GM21423 (cell line): Measurements from ENCODE around the gene RELA.
"Not testable (repeated sequence)": the region's sequence is repeated elsewhere in the genome, so short reads cannot be mapped to it uniquely, and the experiment has no call there.

ENCODE experiments used
- ATAC-seq: cut with Tn5 transposase; IDR thresholded peaks from one replicate; pipeline ENCODE4 v1.9.1; 2021; ENCODE audit warnings: mild to moderate bottlenecking, moderate library complexity; ENCODE audit not compliant: unreplicated experiment

RELA gene

GRCh38 chr11:65649656-65650546, 12.8 kb downstream of the RELA start:
- no peak for ATAC-seq

- ATAC-seq = no peak
Measured at GRCh38 chr11:65648997-65649493, 13.7 kb downstream of the RELA start.

GRCh38 chr11:65646958-65647701, 15.6 kb downstream of the RELA start:
- ATAC-seq = no peak

- no peak for ATAC-seq
Measured at GRCh38 chr11:65646288-65646957, 16.3 kb downstream of the RELA start.

GRCh38 chr11:65645710-65646109, 17.0 kb downstream of the RELA start:
- ATAC-seq = no peak

- ATAC-seq = no peak
Measured at GRCh38 chr11:65644837-65645236, 17.9 kb downstream of the RELA start.

- no peak for ATAC-seq
Measured at GRCh38 chr11:65643971-65644370, 18.7 kb downstream of the RELA start.

- no peak for ATAC-seq
Measured at GRCh38 chr11:65642014-65642671, 20.6 kb downstream of the RELA start.

GRCh38 chr11:65641297-65642013, 21.3 kb downstream of the RELA start:
- ATAC-seq = no peak

- peak; percentile 5 for ATAC-seq
Measured at GRCh38 chr11:65640483-65641296, 22.0 kb downstream of the RELA start.

GRCh38 chr11:65639623-65640482, 22.9 kb downstream of the RELA start:
- ATAC-seq = peak; percentile 47

GRCh38 chr11:65639228-65639597, 23.5 kb downstream of the RELA start:
- ATAC-seq = not testable (repeated sequence)

GRCh38 chr11:65637794-65638419, 24.8 kb downstream of the RELA start, which contains the start of gene SIPA1:
Gene SIPA1, plus strand, starts transcription at chr11:65638101. Its CDS starts 2,821 bp downstream, at chr11:65640922.
- ATAC-seq = peak; percentile 32

- no peak for ATAC-seq
Measured at GRCh38 chr11:65637032-65637557, 25.6 kb downstream of the RELA start.

GRCh38 chr11:65636108-65637031, 26.3 kb downstream of the RELA start:
- no peak for ATAC-seq

- no peak for ATAC-seq
Measured at GRCh38 chr11:65634905-65635731, 27.6 kb downstream of the RELA start.
